HepG2 (cell line): ENCODE measurements around the gene HIGD1C. TPM values are rescaled to one million over a fixed set of nuclear protein-coding genes. Genes with fewer than 3 reads are reported as not detected.

Source experiments
- ATAC-seq: fragments of 200-7000 bp; cut with Tn5 transposase; 3 replicates; pipeline ENCODE4 v1.9.1; 2020; ENCODE audit warnings: mild to moderate bottlenecking, moderate library complexity
- BruUV-seq: library from RNA; stranded (reverse); fragments of 400-500 nt; replicated peaks from 2 replicates; lab custom pipeline; 2021; lab: Mats Ljungman, UMichigan
- CTCF ChIA-PET: fragments of 300-600 bp; formaldehyde crosslinking; extraction: SDS; loops from one replicate; lab custom pipeline; 2021; ENCODE audit warnings: low total read pairs, inconsistent platforms, low intra/inter-chr PET ratio; lab: Yijun Ruan, JAX
- POLR2A ChIA-PET: fragments of 350-600 bp; sonication (Branson Sonifier 250); formaldehyde crosslinking; loops from one replicate; lab custom pipeline; 2020; ENCODE audit warnings: antibody characterized with exemption, inconsistent platforms; lab: Yijun Ruan, JAX
- DNase-seq: peaks from one replicate; pipeline ENCODE4 v3.0.0-alpha.2; 2015; ENCODE audit warnings: low spot score
- FAIRE-seq: peaks from 3 replicates; lab custom pipeline; 2011; peaks lifted over from hg19 to GRCh38; lab: Jason Lieb, UNC
- H2AFZ ChIP-seq: one replicate; pipeline ENCODE4 v1.6.1; 2011; ENCODE audit warnings: low read length, inconsistent platforms
- H3K27ac ChIP-seq: fragments of 300-600 bp; 3 replicates; pipeline ENCODE4 v1.8.0; 2011; ENCODE audit warnings: mixed run types, mild to moderate bottlenecking, mixed read lengths, low read length, inconsistent platforms; ENCODE audit not compliant: insufficient read depth; ENCODE audit errors: extremely low read length
- H3K27me3 ChIP-seq, 2 experiments: fragments of 200-600 bp in 1 of 2; 2 replicates in 1 of 2; 3 replicates in 1 of 2; pipeline versions ENCODE4 v1.6.0 to v1.8.0; 2011; ENCODE audit warnings: low read length in 2 of 2, mild to moderate bottlenecking in 2 of 2, moderate library complexity in 2 of 2, inconsistent platforms in 1 of 2; ENCODE audit not compliant: insufficient read depth in 2 of 2, control insufficient read depth in 1 of 2
- H3K36me3 ChIP-seq, 2 experiments: fragments of 200-600 bp in 1 of 2; replicated peaks in 1 of 2; 2 replicates in 1 of 2; 3 replicates in 1 of 2; pipeline versions ENCODE4 v1.5.1 to v1.8.0; 2011; ENCODE audit warnings: low read length in 2 of 2, inconsistent platforms in 1 of 2; ENCODE audit not compliant: insufficient read depth in 2 of 2, control insufficient read depth in 1 of 2
- H3K4me1 ChIP-seq: 2 replicates; pipeline ENCODE4 v1.5.1; 2012; ENCODE audit warnings: low read length, inconsistent platforms; ENCODE audit not compliant: insufficient read depth
- H3K4me2 ChIP-seq: 2 replicates; pipeline ENCODE4 v1.6.0; 2011; ENCODE audit warnings: low read depth, low read length, inconsistent platforms
- H3K4me3 ChIP-seq, 3 experiments: fragments of 200-600 bp in 1 of 3; sonication (generic), shearing (Covaris generic) in 1 of 3; replicated peaks in 1 of 3; 2 replicates each; pipeline ENCODE4 v1.5.1; 2011 to 2016; ENCODE audit warnings: low read length in 3 of 3, inconsistent platforms in 2 of 3, low read depth in 2 of 3, mild to moderate bottlenecking in 2 of 3, control low read depth in 1 of 3, mixed read lengths in 1 of 3; ENCODE audit not compliant: insufficient read depth in 1 of 3
- H3K79me2 ChIP-seq: one replicate; pipeline ENCODE4 v1.6.1; 2011; ENCODE audit warnings: low read length, inconsistent platforms; ENCODE audit not compliant: insufficient read depth
- H3K9ac ChIP-seq: 2 replicates; pipeline ENCODE4 v1.6.0; 2011; ENCODE audit warnings: mild to moderate bottlenecking, low read depth, low read length, inconsistent platforms; ENCODE audit not compliant: insufficient read depth
- H3K9me3 ChIP-seq: 2 replicates; pipeline ENCODE4 v1.5.1; 2012; ENCODE audit warnings: mild to moderate bottlenecking, low read length
- H4K20me1 ChIP-seq: 2 replicates; pipeline ENCODE4 v1.6.0; 2011; ENCODE audit warnings: inconsistent platforms, mild to moderate bottlenecking, low read length, moderate library complexity; ENCODE audit not compliant: insufficient read depth
- CREB3 ChIP-seq: sonication (generic); formaldehyde crosslinking; IDR thresholded peaks from 2 replicates; pipeline ENCODE4 v1.5.0; 2020; ENCODE audit warnings: missing genetic modification reagents
- FOXA1 ChIP-seq, 2 experiments: fragments of 450-650 bp in 1 of 2; sonication (generic) in 1 of 2; formaldehyde crosslinking in 1 of 2; IDR thresholded peaks; 2 replicates each; pipeline versions ENCODE4 v1.4.0 to v1.6.1; 2016 to 2020; ENCODE audit warnings: missing genetic modification reagents in 1 of 2
- FOXA3 ChIP-seq: IDR thresholded peaks from 2 replicates; pipeline ENCODE4 v1.6.1; 2016; ENCODE audit warnings: missing genetic modification reagents, missing compliant biosample characterization
- KDM3A ChIP-seq: IDR thresholded peaks from 2 replicates; pipeline ENCODE4 v1.6.1; 2018; ENCODE audit warnings: low read depth, missing compliant biosample characterization
- KLF11 ChIP-seq: IDR thresholded peaks from 2 replicates; pipeline ENCODE4 v1.6.1; 2016; ENCODE audit warnings: missing compliant biosample characterization
- PITX1 ChIP-seq: sonication (generic); formaldehyde crosslinking; IDR thresholded peaks from 2 replicates; pipeline ENCODE4 v1.5.1; 2020; ENCODE audit warnings: mild to moderate bottlenecking, missing genetic modification reagents
- ZNF136 ChIP-seq: sonication (generic); formaldehyde crosslinking; IDR thresholded peaks from 2 replicates; pipeline ENCODE4 v1.8.1; 2022; ENCODE audit warnings: low read depth, mild to moderate bottlenecking, moderate library complexity, missing genetic modification reagents
- ZNF672 ChIP-seq: sonication (generic); formaldehyde crosslinking; IDR thresholded peaks from 2 replicates; pipeline ENCODE4 v1.8.1; 2022; ENCODE audit warnings: missing genetic modification reagents
- ZNF691 ChIP-seq: sonication (generic); formaldehyde crosslinking; IDR thresholded peaks from 2 replicates; pipeline ENCODE4 v1.4.0; 2020; ENCODE audit warnings: missing genetic modification reagents, low read depth, mild to moderate bottlenecking, borderline replicate concordance
- ZNF724P ChIP-seq: sonication (generic); formaldehyde crosslinking; IDR thresholded peaks from 2 replicates; pipeline ENCODE4 v1.8.0; 2022; ENCODE audit warnings: missing genetic modification reagents, borderline replicate concordance
- ZNF75D ChIP-seq: sonication (generic); formaldehyde crosslinking; IDR thresholded peaks from 2 replicates; pipeline ENCODE4 v1.8.1; 2023; ENCODE audit warnings: missing genetic modification reagents, mild to moderate bottlenecking, borderline replicate concordance
- WGBS: methylation state at CpG from one replicate; pipeline ENCODE4 v1.1.6; 2017; ENCODE audit warnings: low lambda C conversion rate; 5-methylcytosine and 5-hydroxymethylcytosine counted together
- in situ Hi-C: cut with HindIII; loops from 2 replicates; pipeline ENCODE4 v1.10.0; 2017; ENCODE audit warnings: low pct_unique_long_range_greater_than_20kb; ENCODE audit not compliant: extremely low pct_ligation_motif_present
- intact Hi-C: fragments of 100-400 bp; cut with micrococcal nuclease; formaldehyde crosslinking; loops from one replicate; pipeline ENCODE4 v1.10.0; 2022; ENCODE audit not compliant: unreplicated experiment
- polyA plus RNA-seq, 8 experiments: library from polyadenylated mRNA; depleted of rRNA in 3 of 8; stranded (reverse) in 7 of 8; unstranded in 1 of 8; fragments of >200 nt; fragmentation: Illumina TruSeq in 4 of 8; extraction: Trizol in 4 of 8; gene quantifications; 2 replicates each; pipeline versions ENCODE4 v1.2.1 to v1.2.3, GENCODE V29; 2011 to 2016; ENCODE audit warnings: low read depth in 4 of 8, missing spikeins in 1 of 8, mixed read lengths in 1 of 8; ENCODE audit not compliant: insufficient read depth in 1 of 8
- total RNA-seq, 5 experiments: library from RNA; depleted of rRNA; stranded (reverse); fragments of >200 nt; fragmentation: Illumina TruSeq; extraction: Trizol; gene quantifications; 2 replicates each; pipeline ENCODE4 v1.2.3, GENCODE V29; 2016; ENCODE audit warnings: low read depth in 1 of 5
- TF ChIP-seq, protein P1 (sequence below): sonication (generic); formaldehyde crosslinking; IDR thresholded peaks from 2 replicates; pipeline ENCODE4 v1.4.0; 2020; ENCODE audit warnings: missing genetic modification reagents

HIGD1C gene
- total and polyA plus RNA-seq, 2 of the 13 experiments (the other 11 are each of a cell fraction or from before 2014, with no cell fraction given) = not detected

DNA sequence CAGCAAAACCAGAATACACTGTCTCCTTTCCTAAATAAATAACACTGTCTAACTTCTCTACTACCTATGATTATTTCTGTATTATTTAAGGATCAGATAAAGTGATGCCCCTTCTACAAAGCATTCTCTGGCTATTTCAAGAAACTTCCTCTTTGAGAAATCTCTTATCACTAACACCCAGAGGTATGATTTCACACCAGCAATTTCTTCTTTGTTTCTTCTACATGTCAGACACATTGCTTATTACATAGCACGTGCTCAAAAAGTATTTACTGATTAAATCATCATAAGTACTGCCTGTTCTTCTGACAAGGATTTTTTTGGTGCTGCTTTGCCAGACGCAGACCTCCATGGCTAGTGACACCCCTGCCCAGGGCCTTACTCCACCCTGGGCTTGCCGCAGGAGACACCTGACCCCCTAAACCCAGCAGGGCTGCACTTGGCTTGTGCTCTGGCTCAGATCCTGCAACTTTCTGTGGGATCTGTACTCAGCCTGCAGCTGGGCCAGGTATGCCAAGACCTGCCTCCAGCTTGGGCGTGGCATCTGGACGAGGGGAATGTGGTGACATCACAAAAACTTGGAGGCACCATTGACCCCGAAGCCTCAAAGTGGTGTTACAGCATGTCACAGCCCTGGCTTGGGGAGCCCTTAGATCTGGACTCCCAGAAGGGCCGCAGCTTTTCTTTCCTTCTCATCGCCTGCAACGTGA lies 15.4 kb upstream of the HIGD1C start:
- in situ Hi-C loops = no loop called here
- no peak for FAIRE-seq

More for the DNA sequence above, 15.4 kb upstream of the HIGD1C start:
- no peak for DNase-seq
- H3K9me3 ChIP-seq = no peaks in the 10 kb centered on the region
- no peak overlapping the region for H2AFZ ChIP-seq
- ChIA-PET CTCF (no interaction called here), POLR2A (interaction anchor here (3.4 kb wide), 1 partner anchor 44 kb away, joined by 25 read pairs; no protein-coding TSS in a partner anchor)
- H3K4me1 ChIP-seq = peaks cover 48% of the 10 kb centered on the region
- BruUV-seq = no TSS peak
- TF ChIP-seq CREB3 (no peak), ZNF672 (CRISPR knock-in tag) (no peak), ZNF136 (CRISPR knock-in tag) (no peak), KLF11 (CRISPR knock-in tag) (no peak), ZNF724P (CRISPR knock-in tag) (no peak), ZNF75D (CRISPR knock-in tag) (no peak), FOXA1 (IDR thresholded peaks at IDR 0.05) (no peak), FOXA1 (CRISPR knock-in tag; IDR thresholded peaks at IDR 0.05) (no peak), PITX1 (no peak), ZNF691 (no peak), KDM3A (CRISPR knock-in tag) (no peak), FOXA3 (CRISPR knock-in tag) (no peak)
- TF ChIP-seq, protein P1, sequence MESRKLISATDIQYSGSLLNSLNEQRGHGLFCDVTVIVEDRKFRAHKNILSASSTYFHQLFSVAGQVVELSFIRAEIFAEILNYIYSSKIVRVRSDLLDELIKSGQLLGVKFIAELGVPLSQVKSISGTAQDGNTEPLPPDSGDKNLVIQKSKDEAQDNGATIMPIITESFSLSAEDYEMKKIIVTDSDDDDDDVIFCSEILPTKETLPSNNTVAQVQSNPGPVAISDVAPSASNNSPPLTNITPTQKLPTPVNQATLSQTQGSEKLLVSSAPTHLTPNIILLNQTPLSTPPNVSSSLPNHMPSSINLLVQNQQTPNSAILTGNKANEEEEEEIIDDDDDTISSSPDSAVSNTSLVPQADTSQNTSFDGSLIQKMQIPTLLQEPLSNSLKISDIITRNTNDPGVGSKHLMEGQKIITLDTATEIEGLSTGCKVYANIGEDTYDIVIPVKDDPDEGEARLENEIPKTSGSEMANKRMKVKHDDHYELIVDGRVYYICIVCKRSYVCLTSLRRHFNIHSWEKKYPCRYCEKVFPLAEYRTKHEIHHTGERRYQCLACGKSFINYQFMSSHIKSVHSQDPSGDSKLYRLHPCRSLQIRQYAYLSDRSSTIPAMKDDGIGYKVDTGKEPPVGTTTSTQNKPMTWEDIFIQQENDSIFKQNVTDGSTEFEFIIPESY (CRISPR knock-in tag) = no peak
- TF ChIP-seq, all 625 proteins: peak for 0
- no peak for ATAC-seq
- intact Hi-C loops = no loop called here
- H3K9ac ChIP-seq = no peak overlapping the region
- WGBS = 98% methylated on average over 4 of the region's 9 CpGs
- no peaks in the 10 kb centered on the region; a peak in 1 of 5 replicates for H3K36me3 ChIP-seq
- H3K4me3 ChIP-seq = no peak overlapping the region
- H3K79me2 ChIP-seq = no peaks in the 10 kb centered on the region
- H4K20me1 ChIP-seq = no peaks in the 10 kb centered on the region
- no peak overlapping the region for H3K27ac ChIP-seq
- H3K27me3 ChIP-seq = no peaks in the 10 kb centered on the region
- no peak overlapping the region for H3K4me2 ChIP-seq
